ENCODE measurements around the gene RIOK1. TPM values are rescaled to one million over a fixed set of nuclear protein-coding genes. Genes with fewer than 3 reads are reported as not detected.
"Not testable (repeated sequence)": the region's sequence is repeated elsewhere in the genome, so short reads cannot be mapped to it uniquely, and the experiment has no call there.

RIOK1 gene
- polyA plus RNA-seq, 4 donors: 29.5 to 35.5 (median 31.8) TPM

GRCh38 chr6:7438011-7438410 lies 48.4 kb downstream of the RIOK1 start:
- no peak for DNase-seq (ENCODE audit: low read depth in 4 of 4, low spot score in 3 of 4)

DNA sequence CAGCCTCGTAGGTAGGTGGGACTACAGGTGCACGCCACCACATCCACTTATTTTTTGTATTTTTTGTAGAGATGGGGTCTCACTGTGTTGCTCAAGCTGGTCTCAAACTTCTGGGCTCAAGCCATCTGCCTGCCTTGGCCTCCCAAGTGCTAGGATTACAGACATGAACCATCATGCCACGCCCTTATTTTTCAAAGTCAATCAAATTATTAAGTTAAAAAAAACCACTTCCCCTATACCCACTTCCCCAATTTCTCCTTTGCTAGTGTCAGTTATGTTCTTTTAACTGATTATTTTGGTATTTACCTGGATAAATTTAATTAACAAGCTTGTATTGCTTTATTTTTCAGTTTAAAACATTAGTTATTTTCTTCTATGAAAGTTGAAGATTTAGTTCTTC lies 49.6 kb downstream of the RIOK1 start:
- no peak for DNase-seq (ENCODE audit: low read depth in 4 of 4, low spot score in 3 of 4)

DNA sequence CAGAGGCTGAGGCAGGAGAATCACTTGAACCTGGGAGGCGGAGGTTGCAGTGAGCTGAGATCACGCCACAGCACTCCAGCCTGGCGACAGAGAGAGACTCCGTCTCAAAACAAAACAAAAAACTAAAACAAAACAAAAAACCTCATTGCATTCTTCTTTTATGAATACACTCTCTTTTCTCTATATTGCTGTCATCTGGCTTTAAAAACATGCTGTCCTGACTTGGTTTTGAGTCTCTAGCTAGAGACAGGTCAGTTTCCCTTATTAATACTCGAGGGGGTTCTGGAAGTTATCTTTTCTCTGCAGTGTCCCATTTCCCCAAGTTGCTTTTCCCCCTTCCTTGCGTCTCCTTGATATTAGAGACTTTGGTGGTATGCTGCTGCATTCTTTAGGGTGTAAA lies 50.9 kb downstream of the RIOK1 start:
- no peak for DNase-seq (ENCODE audit: low read depth in 4 of 4, low spot score in 3 of 4)

DNA sequence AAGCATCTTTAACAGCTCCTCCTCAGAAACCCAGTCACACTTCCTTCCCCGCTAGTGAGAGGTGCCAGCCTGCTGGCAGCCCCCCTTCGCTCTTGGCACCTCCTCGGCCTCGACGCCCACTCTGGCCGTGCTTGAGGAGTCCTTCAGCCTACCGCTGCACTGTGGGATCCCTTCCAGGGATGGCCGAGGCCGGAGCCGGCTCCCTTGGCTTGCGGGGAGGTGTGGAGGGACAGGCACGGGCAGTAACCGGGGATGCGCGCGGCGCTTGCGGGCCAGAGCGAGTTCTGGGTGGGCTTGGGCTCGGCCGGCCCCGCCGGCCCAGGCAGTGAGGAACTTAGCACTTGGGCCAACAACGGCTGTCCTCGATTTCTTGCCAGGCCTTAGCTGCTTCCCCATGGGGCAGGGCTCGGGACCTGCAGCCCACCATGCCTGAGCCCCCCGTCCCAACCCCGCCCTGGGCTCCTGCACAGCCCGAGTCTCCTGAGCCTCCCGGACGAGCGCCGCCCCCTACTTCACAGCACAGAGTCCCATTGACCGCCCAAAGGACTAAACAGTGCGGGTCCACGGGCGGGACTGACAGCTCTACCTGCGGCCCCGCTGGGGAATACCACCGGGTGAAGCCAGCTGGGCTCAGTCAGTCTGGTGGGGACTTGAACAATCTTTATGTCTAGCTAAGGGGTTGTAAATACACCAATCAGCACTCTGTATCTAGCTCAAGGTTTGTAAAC lies 51.6 kb downstream of the RIOK1 start:
- DNase-seq (ENCODE audit: low read depth in 4 of 4, low spot score in 3 of 4): no peak

DNA sequence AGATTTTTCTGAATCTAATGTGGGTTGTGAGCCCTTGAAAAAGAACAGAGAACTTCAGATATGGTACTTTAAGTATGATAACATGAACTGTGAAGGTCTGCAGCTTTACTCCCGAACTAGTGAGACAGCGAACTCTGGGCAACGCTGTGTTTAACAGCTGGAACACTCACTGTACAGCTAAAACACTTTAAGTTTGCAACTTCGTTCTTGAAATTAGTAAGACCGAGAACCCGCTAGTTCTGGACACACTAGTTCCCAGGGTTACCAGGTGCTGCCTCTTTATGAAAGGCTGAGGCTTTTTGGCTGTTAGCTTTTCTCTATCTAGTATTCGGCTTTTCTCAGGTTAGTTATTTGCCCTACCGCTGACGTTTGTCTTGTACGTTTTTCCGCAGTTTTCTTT lies 52.9 kb downstream of the RIOK1 start:
- no peak for DNase-seq (ENCODE audit: low read depth in 4 of 4, low spot score in 3 of 4)

DNA sequence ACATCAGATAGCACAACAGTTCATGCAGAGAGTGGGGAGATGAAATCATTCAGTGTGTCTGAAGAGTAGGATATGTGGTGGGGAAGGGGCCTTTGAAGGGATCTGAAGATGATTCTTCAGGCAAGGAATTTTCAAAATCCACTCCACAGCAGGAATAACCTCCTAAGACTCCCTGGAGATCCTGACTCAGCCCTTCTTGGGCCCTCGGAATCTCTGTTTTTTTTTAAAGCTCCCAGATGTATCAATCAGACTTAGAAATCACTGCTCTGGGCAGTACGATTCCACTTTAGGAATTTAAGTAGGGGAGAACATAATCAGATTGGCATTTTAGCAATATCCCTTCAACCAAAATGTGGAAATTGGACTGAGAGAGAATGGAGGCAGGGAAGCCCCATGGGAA lies 55.5 kb downstream of the RIOK1 start:
- DNase-seq (ENCODE audit: low read depth in 4 of 4, low spot score in 3 of 4): no peak

- no peak for DNase-seq (ENCODE audit: low read depth in 4 of 4, low spot score in 3 of 4)
Observed at GRCh38 chr6:7445885-7446461, 56.4 kb downstream of the RIOK1 start.

- DNase-seq (ENCODE audit: low read depth in 4 of 4, low spot score in 3 of 4): no peak
Observed at GRCh38 chr6:7446619-7447325, 57.2 kb downstream of the RIOK1 start.

DNA sequence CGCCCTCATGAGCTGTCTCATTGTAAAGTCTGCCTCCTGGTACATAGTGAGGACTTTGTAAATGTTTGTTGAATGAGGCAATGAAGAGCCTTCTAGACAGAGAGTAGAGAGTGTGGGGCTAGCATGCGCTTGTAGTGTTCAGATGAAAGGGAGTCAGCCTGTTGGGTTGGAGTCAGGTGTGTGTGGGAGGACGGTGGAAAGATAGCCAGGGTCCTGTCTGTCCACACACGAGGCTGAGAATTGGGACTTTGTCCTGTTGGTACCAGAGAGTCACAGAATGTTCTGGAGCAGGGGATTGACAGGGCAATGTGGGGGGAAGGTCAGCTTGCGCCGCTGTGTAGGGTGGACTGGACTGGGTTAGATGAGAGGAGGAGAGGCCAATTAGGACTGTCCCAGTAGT lies 58.6 kb downstream of the RIOK1 start:
- DNase-seq (ENCODE audit: low read depth in 4 of 4, low spot score in 3 of 4): no peak

DNA sequence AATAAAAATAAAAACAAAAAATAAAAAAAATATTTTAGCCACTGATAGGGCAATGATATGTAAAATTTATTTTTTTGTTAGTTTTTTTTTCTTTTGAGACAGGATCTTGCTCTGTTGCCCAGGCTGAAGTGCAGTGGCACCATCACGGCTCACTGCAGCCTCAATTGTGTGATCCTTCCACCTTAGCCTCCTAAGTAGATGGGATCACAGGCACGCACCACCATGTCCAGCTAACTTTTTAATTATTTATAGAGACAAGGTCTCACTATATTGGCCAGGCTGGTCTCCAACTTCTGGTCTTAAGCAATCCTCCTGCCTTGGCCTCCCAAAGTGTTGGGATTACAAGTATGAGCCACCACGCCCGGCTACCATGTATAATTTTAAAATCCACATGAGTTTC lies 59.4 kb downstream of the RIOK1 start:
- no peak for DNase-seq (ENCODE audit: low read depth in 4 of 4, low spot score in 3 of 4)

GRCh38 chr6:7451326-7451725 lies 61.7 kb downstream of the RIOK1 start:
- DNase-seq (ENCODE audit: low read depth in 4 of 4, low spot score in 3 of 4): no peak

GRCh38 chr6:7452898-7453297 lies 63.3 kb downstream of the RIOK1 start:
- no peak for DNase-seq (ENCODE audit: low read depth in 4 of 4, low spot score in 3 of 4)

- DNase-seq (ENCODE audit: low read depth in 4 of 4, low spot score in 3 of 4): no peak
Observed at GRCh38 chr6:7454696-7455358, 65.2 kb downstream of the RIOK1 start.

DNA sequence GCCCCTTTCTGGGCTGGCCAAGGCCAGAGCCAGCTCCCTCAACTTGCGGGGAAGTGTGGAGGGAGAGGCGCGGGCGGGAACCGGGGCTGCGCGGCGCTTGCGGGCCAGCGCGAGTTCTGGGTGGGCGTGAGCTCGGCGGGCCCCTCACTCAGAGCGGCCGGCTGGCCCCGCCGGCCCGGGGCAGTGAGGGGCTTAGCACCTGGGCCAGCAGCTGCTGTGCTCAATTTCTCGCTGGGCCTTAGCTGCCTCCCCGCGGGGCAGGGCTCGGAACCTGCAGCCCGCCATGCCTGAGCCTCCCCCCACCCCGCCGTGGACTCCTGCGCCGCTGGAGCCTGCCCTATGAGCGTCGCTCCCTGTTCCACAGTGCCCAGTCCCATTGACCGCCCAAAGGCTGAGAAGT lies 66.7 kb downstream of the RIOK1 start:
- not testable (repeated sequence) for DNase-seq (ENCODE audit: low read depth in 4 of 4, low spot score in 3 of 4)

DNA sequence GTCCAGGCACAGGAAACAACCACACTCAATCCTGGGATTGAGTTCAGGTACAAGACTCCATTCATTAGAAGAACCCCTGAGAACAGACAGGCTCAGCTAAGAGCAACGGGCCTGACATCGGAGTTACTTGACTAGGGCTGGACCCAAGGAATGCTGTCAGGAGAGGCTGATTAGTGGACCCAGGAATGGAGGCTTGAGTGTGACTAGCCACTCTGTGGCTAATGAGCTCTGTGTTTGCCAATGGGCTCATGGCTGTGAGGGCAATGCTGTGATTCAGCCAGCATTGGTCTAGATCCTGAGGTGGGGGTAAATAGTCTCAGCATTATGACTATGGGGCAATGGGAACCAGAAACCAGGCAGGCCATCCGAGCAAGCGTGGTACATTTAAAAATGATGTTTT lies 71.8 kb downstream of the RIOK1 start:
- no peak for DNase-seq (ENCODE audit: low read depth in 4 of 4, low spot score in 3 of 4)

- no peak for DNase-seq (ENCODE audit: low read depth in 4 of 4, low spot score in 3 of 4)
Observed at GRCh38 chr6:7463785-7464184, 74.2 kb downstream of the RIOK1 start.

- no peak for DNase-seq (ENCODE audit: low read depth in 4 of 4, low spot score in 3 of 4)
Observed at GRCh38 chr6:7467007-7467897, 77.6 kb downstream of the RIOK1 start.

All from right renal pelvis (tissue), 4 donors.